GM10847 (cell line): ENCODE measurements around the gene SYT4.

ENCODE experiments used
- POLR2A ChIP-seq: IDR thresholded peaks from 2 replicates; pipeline ENCODE4 v1.6.1; 2011; ENCODE audit not compliant: insufficient read length; ENCODE audit errors: extremely low read depth

The SYT4 gene

GRCh38 chr18:43277164-43277600 is at the start of gene SYT4:
Gene SYT4, minus strand, starts transcription at chr18:43277490. Its CDS starts 209 bp downstream, at chr18:43277281.
- TF ChIP-seq POLR2A = no peak

GRCh38 chr18:43322132-43322531 is 44.8 kb upstream of the SYT4 start:
- no peak for TF ChIP-seq POLR2A

- no peak for TF ChIP-seq POLR2A
Measured at GRCh38 chr18:43314941-43315340, 37.7 kb upstream of the SYT4 start.

GRCh38 chr18:43312891-43313290 is 35.6 kb upstream of the SYT4 start:
- no peak for TF ChIP-seq POLR2A

- no peak for TF ChIP-seq POLR2A
Measured at GRCh38 chr18:43310239-43310638, 32.9 kb upstream of the SYT4 start.

GRCh38 chr18:43303376-43303775 is 26.1 kb upstream of the SYT4 start:
- TF ChIP-seq POLR2A = no peak

GRCh38 chr18:43283299-43283698 is 6.0 kb upstream of the SYT4 start:
- no peak for TF ChIP-seq POLR2A

GRCh38 chr18:43279015-43279744 is 1.9 kb upstream of the SYT4 start:
- TF ChIP-seq POLR2A = no peak

- TF ChIP-seq POLR2A = no peak
Measured at GRCh38 chr18:43278355-43278754, 1.1 kb upstream of the SYT4 start.

- TF ChIP-seq POLR2A = no peak
Measured at GRCh38 chr18:43276491-43276890, 799 bp downstream of the SYT4 start.

GRCh38 chr18:43275546-43275945 is 1.7 kb downstream of the SYT4 start:
- no peak for TF ChIP-seq POLR2A

GRCh38 chr18:43274526-43274925 is 2.8 kb downstream of the SYT4 start:
- TF ChIP-seq POLR2A = no peak

GRCh38 chr18:43271593-43272432 is 5.5 kb downstream of the SYT4 start:
- TF ChIP-seq POLR2A = no peak

- no peak for TF ChIP-seq POLR2A
Measured at GRCh38 chr18:43267818-43268217, 9.5 kb downstream of the SYT4 start.

GRCh38 chr18:43265465-43265864 is 11.8 kb downstream of the SYT4 start:
- TF ChIP-seq POLR2A = no peak

- no peak for TF ChIP-seq POLR2A
Measured at GRCh38 chr18:43248610-43249249, 28.6 kb downstream of the SYT4 start.
